PC-3 (cell line): ENCODE data around the gene WDR89. TPM values are rescaled to one million over a fixed set of nuclear protein-coding genes. Genes with fewer than 3 reads are reported as not detected.

Experiments
- ATAC-seq: fragments of 200-7000 bp; cut with Tn5 transposase; 2 replicates; pipeline ENCODE4 v1.9.1; 2020; ENCODE audit warnings: mild to moderate bottlenecking, moderate library complexity
- BruUV-seq: library from RNA; stranded (reverse); fragments of 400-500 nt; replicated peaks from 2 replicates; lab custom pipeline; 2021; lab: Mats Ljungman, UMichigan
- CTCF ChIA-PET: fragments of 300-600 bp; sonication (Branson Sonifier 250); formaldehyde crosslinking; loops from one replicate; lab custom pipeline; 2022; ENCODE audit warnings: antibody characterized with exemption; lab: Charles Lee
- POLR2A ChIA-PET: fragments of 300-600 bp; sonication (Branson Sonifier 250); formaldehyde crosslinking; loops from one replicate; lab custom pipeline; 2022; ENCODE audit warnings: antibody characterized with exemption; ENCODE audit not compliant: unreplicated experiment; lab: Charles Lee
- DNase-seq: peaks from one replicate; pipeline ENCODE4 v3.0.0-alpha.2; 2015
- H2AFZ ChIP-seq: fragments of 300-600 bp; sonication (generic); 2 replicates; pipeline ENCODE4 v1.6.0; 2016; ENCODE audit warnings: antibody characterized with exemption, low read length
- H3F3A ChIP-seq: fragments of 300-600 bp; sonication (generic); one replicate; pipeline ENCODE4 v1.6.0; 2017; ENCODE audit warnings: antibody characterized with exemption, low read length, control low read depth, mild to moderate bottlenecking; ENCODE audit not compliant: unreplicated experiment
- H3K27ac ChIP-seq: fragments of 300-600 bp; sonication (generic); 2 replicates; pipeline ENCODE4 v1.5.1; 2016; ENCODE audit warnings: mild to moderate bottlenecking, low read length
- H3K27me3 ChIP-seq: fragments of 300-600 bp; sonication (generic); 2 replicates; pipeline ENCODE4 v1.6.1; 2016; ENCODE audit warnings: low read length, mixed read lengths
- H3K36me3 ChIP-seq: fragments of 300-600 bp; sonication (generic); 2 replicates; pipeline ENCODE4 v1.6.1; 2016; ENCODE audit warnings: low read depth, mixed run types, low read length, mixed read lengths
- H3K4me1 ChIP-seq: fragments of 300-600 bp; sonication (generic); 2 replicates; pipeline ENCODE4 v1.5.1; 2016; ENCODE audit warnings: low read length; ENCODE audit not compliant: insufficient read depth
- H3K4me2 ChIP-seq: fragments of 300-600 bp; sonication (generic); 2 replicates; pipeline ENCODE4 v1.6.0; 2016; ENCODE audit warnings: low read length
- H3K4me3 ChIP-seq: fragments of 300-600 bp; sonication (generic); 2 replicates; pipeline ENCODE4 v1.5.1; 2016; ENCODE audit warnings: mild to moderate bottlenecking, low read length, mixed read lengths
- H3K79me2 ChIP-seq: fragments of 300-600 bp; sonication (generic); 2 replicates; pipeline ENCODE4 v1.6.1; 2017; ENCODE audit warnings: low read length, mixed read lengths
- H3K9ac ChIP-seq: fragments of 300-600 bp; sonication (generic); 2 replicates; pipeline ENCODE4 v1.6.0; 2016; ENCODE audit warnings: mild to moderate bottlenecking, low read length
- H3K9me2 ChIP-seq: fragments of 300-600 bp; sonication (generic); replicated peaks from 2 replicates; pipeline ENCODE4 v1.6.1; 2016; ENCODE audit warnings: mixed run types, low read length, mixed read lengths
- H3K9me3 ChIP-seq: fragments of 300-600 bp; sonication (generic); 2 replicates; pipeline ENCODE4 v1.6.1; 2016; ENCODE audit warnings: low read length, mixed read lengths
- H4K20me1 ChIP-seq: fragments of 300-600 bp; sonication (generic); 2 replicates; pipeline ENCODE4 v1.6.1; 2016; ENCODE audit warnings: low read length, mixed read lengths
- EZH2 ChIP-seq: fragments of 300-600 bp; sonication (generic); IDR thresholded peaks from one replicate; pipeline ENCODE4 v1.6.1; 2017; ENCODE audit warnings: antibody characterized with exemption, mild to moderate bottlenecking, low read length; ENCODE audit not compliant: unreplicated experiment
- EZH2phosphoT487 ChIP-seq: fragments of 300-600 bp; sonication (generic); IDR thresholded peaks from 2 replicates; pipeline ENCODE4 v1.6.1; 2018; ENCODE audit warnings: mild to moderate bottlenecking, antibody characterized with exemption, low read length, borderline replicate concordance
- intact Hi-C: fragments of 100-400 bp; cut with micrococcal nuclease; formaldehyde crosslinking; loops from 2 replicates; pipeline ENCODE4 v1.9.0; 2023
- total RNA-seq: library from RNA; depleted of rRNA; stranded (reverse); fragments of >200 nt; gene quantifications from 2 replicates; pipeline ENCODE4 v1.2.3, GENCODE V29; 2014
- TF ChIP-seq, protein P1 (sequence below): fragments of 300-600 bp; sonication (generic); conservative IDR thresholded peaks from 2 replicates; pipeline ENCODE4 v1.5.1; 2017; ENCODE audit warnings: antibody characterized with exemption, low read depth, mild to moderate bottlenecking, low read length

WDR89 gene
- total RNA-seq, 1 experiment from 2014 or later = 19.0 TPM

DNA sequence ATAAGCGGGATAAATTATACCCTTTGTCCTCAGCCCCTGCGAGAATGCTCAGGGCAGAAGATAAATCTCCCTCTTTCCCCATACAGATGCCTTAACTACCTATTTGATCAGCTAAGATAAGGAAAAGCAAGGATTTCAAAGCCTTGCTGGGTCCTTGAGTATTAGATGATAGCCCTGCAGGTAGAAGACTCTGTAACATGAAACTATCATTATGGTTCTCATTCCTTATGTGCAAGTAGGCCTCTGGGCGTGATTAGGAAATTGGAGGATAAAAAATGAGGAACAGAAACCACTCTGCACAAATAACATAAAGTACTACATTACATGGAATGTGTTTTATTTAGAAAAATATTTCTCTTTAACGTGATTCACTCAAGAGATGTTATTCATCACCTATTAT is 14.5 kb upstream of the WDR89 start:
- Histone ChIP-seq H3K79me2 (no peaks in the 10 kb centered on the region), H3K27me3 (no peaks in the 10 kb centered on the region), H3K9me2 (no peaks in the 10 kb centered on the region), H4K20me1 (no peaks in the 10 kb centered on the region), H3K27ac (no peak overlapping the region), H3K4me3 (no peak overlapping the region), H2AFZ (no peak overlapping the region), H3K9me3 (no peaks in the 10 kb centered on the region), H3F3A (no peaks in the 10 kb centered on the region), H3K4me2 (no peak overlapping the region), H3K36me3 (no peaks in the 10 kb centered on the region), H3K4me1 (peaks cover 7% of the 10 kb centered on the region; the same call in 1 of the 2 replicates), H3K9ac (no peak overlapping the region)
- POLR2A ChIA-PET = no interaction called here
- CTCF ChIA-PET = no interaction called here
- ATAC-seq (no peak), DNase-seq (no peak)
- intact Hi-C loops = no loop called here
- TF ChIP-seq EZH2phosphoT487 (no peak), EZH2 (no peak)
- TF ChIP-seq, protein P1, sequence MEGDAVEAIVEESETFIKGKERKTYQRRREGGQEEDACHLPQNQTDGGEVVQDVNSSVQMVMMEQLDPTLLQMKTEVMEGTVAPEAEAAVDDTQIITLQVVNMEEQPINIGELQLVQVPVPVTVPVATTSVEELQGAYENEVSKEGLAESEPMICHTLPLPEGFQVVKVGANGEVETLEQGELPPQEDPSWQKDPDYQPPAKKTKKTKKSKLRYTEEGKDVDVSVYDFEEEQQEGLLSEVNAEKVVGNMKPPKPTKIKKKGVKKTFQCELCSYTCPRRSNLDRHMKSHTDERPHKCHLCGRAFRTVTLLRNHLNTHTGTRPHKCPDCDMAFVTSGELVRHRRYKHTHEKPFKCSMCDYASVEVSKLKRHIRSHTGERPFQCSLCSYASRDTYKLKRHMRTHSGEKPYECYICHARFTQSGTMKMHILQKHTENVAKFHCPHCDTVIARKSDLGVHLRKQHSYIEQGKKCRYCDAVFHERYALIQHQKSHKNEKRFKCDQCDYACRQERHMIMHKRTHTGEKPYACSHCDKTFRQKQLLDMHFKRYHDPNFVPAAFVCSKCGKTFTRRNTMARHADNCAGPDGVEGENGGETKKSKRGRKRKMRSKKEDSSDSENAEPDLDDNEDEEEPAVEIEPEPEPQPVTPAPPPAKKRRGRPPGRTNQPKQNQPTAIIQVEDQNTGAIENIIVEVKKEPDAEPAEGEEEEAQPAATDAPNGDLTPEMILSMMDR = no peak
- BruUV-seq = no TSS peak

DNA sequence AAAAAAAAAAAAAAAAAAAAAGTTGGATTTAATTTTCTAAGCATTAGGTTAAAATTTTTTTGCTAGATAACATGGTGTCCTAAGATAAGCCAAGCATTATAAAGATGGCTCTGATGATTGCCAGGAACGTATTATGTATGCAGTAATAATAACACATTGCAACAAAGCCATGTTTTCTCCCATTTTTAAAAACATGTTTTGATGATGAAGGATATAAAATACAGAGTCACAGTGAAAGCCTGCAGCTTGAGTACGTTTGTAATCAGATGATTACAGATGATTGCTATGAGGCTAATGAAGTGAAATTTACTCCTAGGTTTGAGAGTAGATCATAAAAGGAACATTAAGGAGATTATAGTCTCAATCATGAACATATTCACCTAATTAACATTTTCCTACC is 13.3 kb upstream of the WDR89 start:
- Histone ChIP-seq H3K27me3 (no peaks in the 10 kb centered on the region), H3K27ac (no peak overlapping the region), H3K9ac (no peak overlapping the region), H3K4me2 (no peak overlapping the region), H3K9me3 (no peaks in the 10 kb centered on the region), H3K79me2 (no peaks in the 10 kb centered on the region), H3K4me1 (peaks cover 6% of the 10 kb centered on the region; the same call in 1 of the 2 replicates), H2AFZ (no peak overlapping the region), H3K36me3 (no peaks in the 10 kb centered on the region), H3F3A (no peaks in the 10 kb centered on the region), H4K20me1 (no peaks in the 10 kb centered on the region), H3K9me2 (no peaks in the 10 kb centered on the region), H3K4me3 (no peak overlapping the region)
- no peak for TF ChIP-seq EZH2phosphoT487
- TF ChIP-seq, protein P1 = no peak
- no peak for TF ChIP-seq EZH2
- intact Hi-C loops = no loop called here
- BruUV-seq = no TSS peak
- ChIA-PET POLR2A (interaction anchor here (0.5 to 0.7 kb wide), 2 partner anchors 9 to 15 kb away, joined by 3 to 14 read pairs; no protein-coding TSS in a partner anchor), CTCF (no interaction called here)
- ATAC-seq = no peak
- no peak for DNase-seq

DNA sequence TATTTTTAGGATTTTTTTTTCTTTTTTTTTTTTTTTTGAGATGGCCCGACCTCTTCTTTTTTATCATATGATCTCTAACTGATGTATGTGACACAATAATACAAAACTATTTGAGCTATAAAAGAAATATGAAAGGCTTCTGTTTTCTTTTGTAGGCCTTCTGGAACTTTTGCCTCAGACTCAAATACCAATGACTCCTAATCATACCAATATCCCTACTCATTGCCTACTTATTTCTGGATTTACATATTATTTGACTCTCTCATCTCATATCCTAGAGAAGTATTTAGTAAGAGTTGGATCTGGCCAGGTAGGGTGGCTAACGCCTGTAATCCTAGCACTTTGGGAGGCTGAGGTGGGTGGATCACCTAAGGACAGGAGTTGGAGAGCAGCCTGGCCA is 12.7 kb upstream of the WDR89 start:
- Histone ChIP-seq H3K9ac (no peak overlapping the region), H3K4me2 (no peak overlapping the region), H3K79me2 (no peaks in the 10 kb centered on the region), H3K4me1 (0 out of 2 replicates have a peak, but pooled peaks cover under 1% of the 10 kb centered on the region), H3K9me3 (no peaks in the 10 kb centered on the region), H2AFZ (no peak overlapping the region), H3K4me3 (no peak overlapping the region), H3K27me3 (no peaks in the 10 kb centered on the region), H3K36me3 (no peaks in the 10 kb centered on the region), H3K9me2 (no peaks in the 10 kb centered on the region), H4K20me1 (no peaks in the 10 kb centered on the region), H3K27ac (no peak overlapping the region), H3F3A (no peaks in the 10 kb centered on the region)
- ChIA-PET POLR2A (interaction anchor here (0.5 to 0.7 kb wide), 2 partner anchors 9 to 15 kb away, joined by 3 to 14 read pairs; no protein-coding TSS in a partner anchor), CTCF (no interaction called here)
- intact Hi-C loops = no loop called here
- BruUV-seq = no TSS peak
- ATAC-seq (no peak), DNase-seq (no peak)
- TF ChIP-seq, protein P1 = no peak
- no peak for TF ChIP-seq EZH2
- TF ChIP-seq EZH2phosphoT487 = no peak
